ENCODE data around the gene CACNA1C.

DNA sequence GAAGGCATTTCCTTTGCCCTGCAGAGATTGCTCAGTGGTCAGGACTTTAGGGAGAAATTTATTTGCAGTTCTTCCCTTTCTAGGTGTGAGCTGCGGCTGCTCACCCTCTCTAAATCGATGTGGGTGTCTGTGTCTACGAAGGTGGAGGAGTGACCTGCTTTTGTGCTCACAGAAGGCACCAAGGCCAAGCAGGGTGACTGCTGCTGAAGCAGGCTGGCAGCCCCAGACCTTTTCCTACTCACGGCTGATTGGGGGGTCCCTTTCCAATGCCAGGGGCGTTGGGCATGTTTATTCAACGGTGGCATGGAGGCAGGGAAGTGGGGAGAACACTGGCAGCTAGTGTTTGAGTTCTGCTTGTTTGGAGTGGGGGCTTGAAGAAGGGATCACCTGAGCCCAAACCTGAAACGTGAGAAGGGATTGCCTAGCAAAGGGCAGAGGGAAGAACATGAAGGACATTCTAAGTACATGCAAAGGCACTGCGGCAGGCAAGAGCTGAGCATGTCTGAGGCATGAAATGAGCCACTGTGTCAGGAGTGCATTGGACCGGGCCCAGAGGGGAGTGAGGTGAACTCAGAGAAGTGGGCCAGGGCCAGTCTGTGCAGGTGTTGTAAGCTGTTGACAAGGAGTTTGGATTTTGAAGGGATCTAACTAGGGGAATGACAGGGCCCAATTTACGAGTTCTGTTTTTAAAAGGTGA is 56.3 kb downstream of the CACNA1C start:
- no peak for TF ChIP-seq CTCF (conservative IDR thresholded peaks at IDR 0.05)
- no peak for TF ChIP-seq ZFX (IDR thresholded peaks at IDR 0.05)

Measured in C4-2B (cell line).